HG02973 (cell line): ENCODE data around the gene IL3RA.
"Not testable (repeated sequence)": the region's sequence is repeated elsewhere in the genome, so short reads cannot be mapped to it uniquely, and the experiment has no call there.

Experiments used
- ATAC-seq: cut with Tn5 transposase; IDR thresholded peaks from one replicate; pipeline ENCODE4 v1.9.1; 2021; ENCODE audit warnings: moderate library complexity; ENCODE audit not compliant: unreplicated experiment

The IL3RA gene

GRCh38 chrX:1420371-1420770 lies 83.8 kb downstream of the IL3RA start:
- ATAC-seq, result no peak

DNA sequence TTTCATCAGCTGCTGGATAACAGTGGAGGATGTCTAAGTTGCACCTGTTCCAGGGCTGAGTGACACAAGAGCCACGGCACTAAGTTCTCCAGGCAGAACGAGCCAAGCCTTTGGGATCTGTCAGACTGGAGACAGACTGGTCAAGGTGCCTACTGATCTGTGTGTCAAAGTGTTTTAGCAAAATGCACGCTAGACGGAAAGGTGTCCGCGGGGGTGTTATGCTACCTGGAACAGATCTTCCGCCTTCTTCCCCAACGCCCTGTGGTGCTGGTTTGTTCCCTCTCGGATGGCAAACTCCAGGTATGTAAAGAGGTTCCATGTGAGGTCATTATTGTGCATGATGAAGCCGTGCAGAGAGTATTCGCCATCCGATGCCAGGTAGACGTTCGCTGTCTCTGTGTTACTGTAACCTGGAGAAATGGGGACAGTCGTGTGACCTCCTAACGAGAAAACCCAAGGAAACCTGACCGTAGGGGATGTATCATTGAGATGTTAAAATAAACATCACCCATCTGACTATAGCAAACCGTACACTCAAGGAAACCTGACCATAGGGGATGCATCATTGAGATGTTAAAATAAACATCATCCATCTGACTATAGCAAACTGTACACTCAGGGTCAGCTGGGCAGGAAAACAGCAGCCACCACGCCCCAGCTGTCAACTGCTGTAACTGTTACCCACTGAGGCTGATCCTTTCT lies 85.0 kb downstream of the IL3RA start:
- ATAC-seq, result no peak

- ATAC-seq, result no peak
These were observed 85.5 kb downstream of the IL3RA start for GRCh38 chrX:1422135-1422465.

DNA sequence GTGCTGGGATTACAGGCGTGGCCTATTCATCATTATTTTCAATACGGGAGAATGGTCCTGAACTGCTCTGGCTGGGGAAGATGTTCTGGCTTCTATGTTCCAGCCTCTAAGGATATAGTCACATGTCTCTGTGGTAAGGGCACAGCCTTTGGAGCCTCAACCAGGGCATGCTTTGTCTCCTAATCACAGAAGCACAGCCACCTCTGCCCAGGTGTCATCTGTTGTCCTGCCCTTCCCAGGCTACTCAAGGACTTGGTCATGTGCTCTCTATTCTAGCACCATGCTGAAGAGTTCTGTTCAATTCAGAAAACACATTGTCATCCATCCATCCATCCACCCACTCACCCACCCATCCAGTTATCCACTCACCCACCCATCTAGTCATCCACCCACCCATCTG lies 86.6 kb downstream of the IL3RA start:
- ATAC-seq, result no peak

DNA sequence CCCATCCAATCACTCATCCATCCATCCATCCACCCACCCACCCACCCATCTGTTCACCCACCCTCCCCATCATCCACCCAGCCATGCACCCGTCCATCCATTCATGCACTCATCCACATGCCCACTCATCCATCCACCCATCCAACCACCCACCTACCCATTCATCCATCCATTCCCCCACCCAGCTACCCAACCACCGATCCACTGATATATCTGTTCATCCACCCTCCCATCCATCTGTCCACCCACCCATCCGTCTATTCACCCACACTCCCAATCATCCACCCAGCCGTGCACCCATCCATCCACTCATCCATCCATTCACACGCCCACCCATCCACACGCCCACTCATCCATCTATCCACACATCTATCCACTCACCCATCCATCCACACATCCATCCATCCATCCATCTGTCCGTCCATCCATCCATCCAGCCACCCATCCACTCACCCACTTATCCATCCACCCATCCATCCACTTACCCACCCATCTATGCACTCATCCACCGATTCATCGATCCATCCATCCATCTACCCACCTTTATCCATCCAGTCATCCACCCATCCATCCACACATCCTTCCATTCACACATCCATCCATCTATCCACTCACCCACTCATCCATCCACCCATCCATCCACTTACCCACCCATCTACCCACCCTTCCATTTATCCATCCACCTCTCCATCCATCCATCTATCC lies 87.7 kb downstream of the IL3RA start:
- ATAC-seq, result no peak

GRCh38 chrX:1425381-1425780 lies 88.8 kb downstream of the IL3RA start:
- ATAC-seq, result no peak

GRCh38 chrX:1426321-1426720 lies 89.7 kb downstream of the IL3RA start:
- ATAC-seq, result not testable (repeated sequence)

DNA sequence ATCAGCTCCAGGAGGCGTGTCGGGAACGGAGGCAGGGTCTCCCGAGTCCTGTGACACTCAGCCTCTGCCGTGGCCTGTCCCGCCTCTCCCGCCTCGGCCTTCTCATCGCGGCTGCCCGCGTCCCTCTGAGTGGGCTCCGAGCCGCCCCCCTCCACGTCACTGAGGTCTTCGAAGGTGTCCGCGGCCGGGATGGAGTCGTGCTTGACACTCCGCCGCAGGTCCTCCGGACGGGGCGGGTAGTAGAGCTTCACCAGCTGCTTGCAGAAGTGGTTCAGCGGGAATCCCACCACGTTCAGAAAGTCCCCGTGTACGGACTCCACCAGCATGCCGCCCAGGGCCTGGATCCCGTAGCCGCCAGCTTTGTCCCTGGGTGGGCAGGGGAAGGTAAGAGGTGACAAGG lies 91.2 kb downstream of the IL3RA start:
- no peak for ATAC-seq

DNA sequence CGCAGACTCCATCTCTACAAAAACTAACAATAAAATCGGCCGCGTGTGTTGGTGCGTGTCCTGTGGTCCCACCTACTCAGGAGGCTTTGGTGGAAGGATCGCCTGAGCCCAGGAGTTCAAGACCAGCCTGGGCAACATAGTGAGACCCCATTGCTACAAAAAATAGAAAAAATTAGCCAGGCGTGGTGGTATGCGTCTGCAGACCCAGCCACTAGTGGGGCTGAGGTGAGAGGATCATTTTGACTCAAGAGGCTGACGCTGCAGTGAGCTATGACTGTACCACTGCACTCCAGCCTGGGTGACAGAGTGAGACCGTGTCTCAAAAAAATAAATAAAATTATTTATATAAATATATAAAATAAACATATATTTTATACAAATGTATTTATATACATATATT lies 93.9 kb downstream of the IL3RA start:
- no peak for ATAC-seq
